Neural cell (in vitro differentiated cells): ENCODE data around the gene CABYR. TPM values are rescaled to one million over a fixed set of nuclear protein-coding genes. Genes with fewer than 3 reads are reported as not detected.

Source experiments
- H2AFZ ChIP-seq: fragments of 200-600, 300-800 bp; sonication (generic), shearing (Covaris generic); 2 replicates; pipeline ENCODE4 v1.6.0; 2014; ENCODE audit warnings: low read depth, mild to moderate bottlenecking, antibody characterized with exemption, low read length, moderate library complexity
- H3F3A ChIP-seq: fragments of 200-600 bp; shearing (Covaris generic); 2 replicates; pipeline ENCODE4 v1.6.1; 2016; ENCODE audit warnings: mild to moderate bottlenecking, moderate library complexity, mixed read lengths, antibody characterized with exemption, low read length; ENCODE audit not compliant: insufficient read depth, poor library complexity, severe bottlenecking
- H3K27ac ChIP-seq: fragments of 200-600, 300-800 bp; sonication (generic), shearing (Covaris generic); 2 replicates; pipeline ENCODE4 v1.5.1; 2014; ENCODE audit warnings: mild to moderate bottlenecking, low read length, moderate library complexity
- H3K27me3 ChIP-seq: fragments of 300-800, 200-600 bp; sonication (generic), shearing (Covaris generic); 2 replicates; pipeline ENCODE4 v1.6.0; 2014; ENCODE audit warnings: mild to moderate bottlenecking, low read depth, low read length, moderate library complexity; ENCODE audit not compliant: insufficient read depth
- H3K36me3 ChIP-seq: fragments of 300-800, 200-600 bp; sonication (generic), shearing (Covaris generic); 2 replicates; pipeline ENCODE4 v1.5.1; 2014; ENCODE audit warnings: mild to moderate bottlenecking, antibody characterized with exemption, low read length, moderate library complexity; ENCODE audit not compliant: insufficient read depth
- H3K4me2 ChIP-seq: fragments of 300-800, 200-600 bp; sonication (generic), shearing (Covaris generic); 2 replicates; pipeline ENCODE4 v1.6.0; 2014; ENCODE audit warnings: mild to moderate bottlenecking, low read length
- H3K4me3 ChIP-seq: fragments of 300-800, 200-600 bp; sonication (generic), shearing (Covaris generic); 2 replicates; pipeline ENCODE4 v1.5.1; 2014; ENCODE audit warnings: mild to moderate bottlenecking, low read length, moderate library complexity
- H3K79me2 ChIP-seq: fragments of 200-600 bp; shearing (Covaris generic); replicated peaks from 2 replicates; pipeline ENCODE4 v1.6.0; 2014; ENCODE audit warnings: mild to moderate bottlenecking, low read length, moderate library complexity; ENCODE audit not compliant: insufficient read depth
- H3K9ac ChIP-seq: fragments of 300-800, 200-600 bp; sonication (generic), shearing (Covaris generic); 2 replicates; pipeline ENCODE4 v1.6.1; 2016; ENCODE audit warnings: mild to moderate bottlenecking, low read length, mixed read lengths
- H3K9me2 ChIP-seq: fragments of 200-600 bp; shearing (Covaris generic); 2 replicates; pipeline ENCODE4 v1.6.1; 2016; ENCODE audit warnings: mild to moderate bottlenecking, low read length, mixed read lengths; ENCODE audit not compliant: insufficient read depth
- H3K9me3 ChIP-seq: fragments of 200-600, 300-800 bp; sonication (generic), shearing (Covaris generic); 2 replicates; pipeline ENCODE4 v1.6.1; 2016; ENCODE audit warnings: mild to moderate bottlenecking, mixed run types, low read length, moderate library complexity, mixed read lengths
- H4K20me1 ChIP-seq: fragments of 200-600 bp; shearing (Covaris generic); 2 replicates; pipeline ENCODE4 v1.6.1; 2016; ENCODE audit warnings: mild to moderate bottlenecking, mixed run types; ENCODE audit not compliant: insufficient read depth
- EP300 ChIP-seq: fragments of 450-650 bp; conservative IDR thresholded peaks from 2 replicates; pipeline ENCODE4 v1.6.1; 2014; ENCODE audit warnings: antibody characterized with exemption, mild to moderate bottlenecking, moderate library complexity; ENCODE audit not compliant: poor library complexity, severe bottlenecking
- EZH2 ChIP-seq: fragments of 200-600, 300-800 bp; shearing (Covaris generic), sonication (generic); IDR thresholded peaks from 2 replicates; pipeline ENCODE4 v1.6.1; 2014; ENCODE audit warnings: antibody characterized with exemption, low read length, borderline replicate concordance, mild to moderate bottlenecking; ENCODE audit not compliant: insufficient read depth, poor library complexity, severe bottlenecking
- MXI1 ChIP-seq: fragments of 450-650 bp; conservative IDR thresholded peaks from 2 replicates; pipeline ENCODE4 v1.6.1; 2014; ENCODE audit warnings: antibody characterized with exemption, mild to moderate bottlenecking; ENCODE audit not compliant: poor library complexity, severe bottlenecking
- POLR2AphosphoS5 ChIP-seq: IDR thresholded peaks from 2 replicates; pipeline ENCODE4 v1.6.1; 2012
- RAD21 ChIP-seq: fragments of 450-650 bp; conservative IDR thresholded peaks from 2 replicates; pipeline ENCODE4 v1.6.1; 2014; ENCODE audit warnings: antibody characterized with exemption, mild to moderate bottlenecking, moderate library complexity
- REST ChIP-seq: IDR thresholded peaks from 2 replicates; pipeline ENCODE4 v1.6.1; 2012; ENCODE audit warnings: borderline replicate concordance
- SMC3 ChIP-seq: fragments of 450-650 bp; conservative IDR thresholded peaks from 2 replicates; pipeline ENCODE4 v1.6.1; 2014; ENCODE audit warnings: antibody characterized with exemption, mild to moderate bottlenecking, moderate library complexity; ENCODE audit not compliant: poor library complexity
- TAF1 ChIP-seq: IDR thresholded peaks from 2 replicates; pipeline ENCODE4 v1.6.1; 2012; ENCODE audit warnings: low read depth
- polyA plus RNA-seq: library from polyadenylated mRNA; depleted of rRNA; stranded (reverse); fragments of >200 nt; gene quantifications from 2 replicates; pipeline ENCODE4 v1.2.3, GENCODE V29; 2014
- TF ChIP-seq, protein P1 (sequence below): fragments of 450-650 bp; IDR thresholded peaks from 2 replicates; pipeline ENCODE4 v1.5.1; 2014; ENCODE audit warnings: antibody characterized with exemption, mild to moderate bottlenecking, moderate library complexity; ENCODE audit not compliant: poor library complexity, severe bottlenecking

Gene CABYR
- polyA plus RNA-seq, 1 donor from 2014 or later: 6.9 TPM

DNA sequence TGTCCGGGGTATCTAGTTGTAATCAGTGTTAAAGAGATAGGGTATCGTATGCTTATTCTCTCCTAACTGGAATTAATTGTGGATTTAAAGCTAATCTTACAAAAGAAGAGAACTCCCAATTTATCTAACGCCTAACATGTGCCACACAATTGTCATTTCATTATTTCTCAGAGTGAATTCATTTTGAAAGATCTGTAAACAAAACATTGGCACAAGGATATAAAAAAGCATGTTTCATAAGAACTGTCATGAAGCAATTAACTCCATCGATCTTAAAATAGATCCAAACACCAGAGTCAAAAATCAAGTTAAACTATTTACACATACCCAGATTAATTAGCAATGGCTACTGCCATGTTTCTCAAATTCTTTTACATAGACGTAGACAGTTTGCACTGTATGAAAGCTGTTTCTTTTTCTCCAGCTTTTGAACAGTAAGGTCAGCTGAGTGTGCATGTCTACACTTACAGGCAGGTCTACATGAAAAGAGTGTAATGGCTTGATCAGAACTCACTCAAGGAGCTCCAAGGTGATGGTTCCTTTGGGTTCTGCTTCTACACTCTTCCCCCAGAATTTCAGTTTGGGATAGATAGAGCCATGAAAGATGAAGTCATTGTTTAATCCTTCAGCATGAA lies 38.8 kb downstream of the CABYR start:
- Histone ChIP-seq H3K9me3 (no peaks in the 10 kb centered on the region), H3K4me2 (no peak overlapping the region), H4K20me1 (no peaks in the 10 kb centered on the region), H3K27me3 (no peaks in the 10 kb centered on the region), H3K9ac (no peak overlapping the region), H3K9me2 (no peaks in the 10 kb centered on the region), H3K79me2 (no peaks in the 10 kb centered on the region), H3K36me3 (no peaks in the 10 kb centered on the region), H3K27ac (no peak overlapping the region), H3F3A (no peaks in the 10 kb centered on the region), H3K4me3 (no peak overlapping the region), H2AFZ (no peak overlapping the region)
- TF ChIP-seq TAF1 (no peak), EZH2 (no peak), EP300 (no peak), MXI1 (no peak), POLR2AphosphoS5 (no peak), SMC3 (no peak), RAD21 (no peak), REST (no peak)
- TF ChIP-seq, protein P1, sequence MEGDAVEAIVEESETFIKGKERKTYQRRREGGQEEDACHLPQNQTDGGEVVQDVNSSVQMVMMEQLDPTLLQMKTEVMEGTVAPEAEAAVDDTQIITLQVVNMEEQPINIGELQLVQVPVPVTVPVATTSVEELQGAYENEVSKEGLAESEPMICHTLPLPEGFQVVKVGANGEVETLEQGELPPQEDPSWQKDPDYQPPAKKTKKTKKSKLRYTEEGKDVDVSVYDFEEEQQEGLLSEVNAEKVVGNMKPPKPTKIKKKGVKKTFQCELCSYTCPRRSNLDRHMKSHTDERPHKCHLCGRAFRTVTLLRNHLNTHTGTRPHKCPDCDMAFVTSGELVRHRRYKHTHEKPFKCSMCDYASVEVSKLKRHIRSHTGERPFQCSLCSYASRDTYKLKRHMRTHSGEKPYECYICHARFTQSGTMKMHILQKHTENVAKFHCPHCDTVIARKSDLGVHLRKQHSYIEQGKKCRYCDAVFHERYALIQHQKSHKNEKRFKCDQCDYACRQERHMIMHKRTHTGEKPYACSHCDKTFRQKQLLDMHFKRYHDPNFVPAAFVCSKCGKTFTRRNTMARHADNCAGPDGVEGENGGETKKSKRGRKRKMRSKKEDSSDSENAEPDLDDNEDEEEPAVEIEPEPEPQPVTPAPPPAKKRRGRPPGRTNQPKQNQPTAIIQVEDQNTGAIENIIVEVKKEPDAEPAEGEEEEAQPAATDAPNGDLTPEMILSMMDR: no peak

- H3F3A ChIP-seq: no peaks in the 10 kb centered on the region
Measured at GRCh38 chr18:24180048-24180447, 41.2 kb downstream of the CABYR start.

More at GRCh38 chr18:24180048-24180447, 41.2 kb downstream of the CABYR start:
- Histone ChIP-seq H3K4me3 (no peak overlapping the region), H3K9me3 (no peaks in the 10 kb centered on the region), H3K36me3 (no peaks in the 10 kb centered on the region), H3K9ac (no peak overlapping the region), H3K4me2 (no peak overlapping the region), H3K27me3 (no peaks in the 10 kb centered on the region), H4K20me1 (no peaks in the 10 kb centered on the region), H2AFZ (no peak overlapping the region), H3K79me2 (no peaks in the 10 kb centered on the region), H3K27ac (no peak overlapping the region), H3K9me2 (no peaks in the 10 kb centered on the region)
- no peak for TF ChIP-seq TAF1
- no peak for TF ChIP-seq SMC3
- no peak for TF ChIP-seq MXI1
- no peak for TF ChIP-seq RAD21
- TF ChIP-seq REST: no peak
- no peak for TF ChIP-seq POLR2AphosphoS5
- TF ChIP-seq EP300: no peak
- TF ChIP-seq EZH2: no peak
- TF ChIP-seq, protein P1: no peak
